GM18511 (cell line): ENCODE measurements around the gene SRPK3.

Experiments
- ATAC-seq: cut with Tn5 transposase; IDR thresholded peaks from one replicate; pipeline ENCODE4 v1.9.1; 2021; ENCODE audit warnings: mild to moderate bottlenecking, moderate library complexity; ENCODE audit not compliant: unreplicated experiment

The SRPK3 gene

DNA sequence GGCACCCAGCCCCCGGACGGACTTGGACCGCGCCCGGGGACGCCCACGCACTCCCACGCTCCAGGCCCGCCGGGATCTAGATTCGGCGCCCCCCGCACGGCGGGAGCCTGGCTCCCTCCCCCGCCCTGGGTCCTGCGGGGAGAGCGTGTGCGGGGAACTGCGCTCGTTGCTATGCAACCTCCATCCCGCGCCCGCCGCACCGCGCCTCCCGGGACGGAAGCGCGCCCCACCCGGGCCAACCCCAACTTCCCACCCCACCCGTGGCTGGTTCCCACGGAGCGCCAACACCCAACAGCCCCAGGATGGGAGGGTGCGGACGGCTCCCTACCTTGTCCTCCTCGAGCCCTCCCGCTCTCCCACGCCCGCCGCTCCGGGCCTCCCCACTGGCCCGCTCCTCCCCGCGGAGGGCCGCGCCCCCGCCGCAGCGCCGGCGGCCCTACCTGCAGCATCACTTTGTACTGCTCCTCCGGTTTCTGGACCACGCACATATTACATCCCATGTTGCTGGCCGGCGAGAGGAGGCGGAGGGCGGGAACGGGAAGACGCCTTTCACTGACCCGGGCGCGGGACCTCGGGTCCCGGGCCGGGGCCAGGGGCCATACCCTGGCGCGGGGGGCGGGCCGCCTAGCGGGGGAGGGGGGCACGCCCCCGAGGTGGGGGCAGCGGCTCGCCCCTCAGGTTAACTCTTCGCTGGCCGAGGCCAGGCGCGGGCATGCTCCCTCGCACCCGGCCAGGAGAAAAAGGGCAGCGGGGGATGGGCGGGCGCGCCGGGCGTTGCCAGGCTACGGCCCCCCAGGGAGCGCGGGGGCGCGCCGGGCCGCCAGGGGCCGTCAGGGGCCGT is 49.2 kb downstream of the SRPK3 start, which contains the start of gene PDZD4:
PDZD4 (minus strand) TSS at position 746 of the 841 bp plus-strand sequence; CDS start at position 500, 246 bp downstream.
- ATAC-seq = no peak

DNA sequence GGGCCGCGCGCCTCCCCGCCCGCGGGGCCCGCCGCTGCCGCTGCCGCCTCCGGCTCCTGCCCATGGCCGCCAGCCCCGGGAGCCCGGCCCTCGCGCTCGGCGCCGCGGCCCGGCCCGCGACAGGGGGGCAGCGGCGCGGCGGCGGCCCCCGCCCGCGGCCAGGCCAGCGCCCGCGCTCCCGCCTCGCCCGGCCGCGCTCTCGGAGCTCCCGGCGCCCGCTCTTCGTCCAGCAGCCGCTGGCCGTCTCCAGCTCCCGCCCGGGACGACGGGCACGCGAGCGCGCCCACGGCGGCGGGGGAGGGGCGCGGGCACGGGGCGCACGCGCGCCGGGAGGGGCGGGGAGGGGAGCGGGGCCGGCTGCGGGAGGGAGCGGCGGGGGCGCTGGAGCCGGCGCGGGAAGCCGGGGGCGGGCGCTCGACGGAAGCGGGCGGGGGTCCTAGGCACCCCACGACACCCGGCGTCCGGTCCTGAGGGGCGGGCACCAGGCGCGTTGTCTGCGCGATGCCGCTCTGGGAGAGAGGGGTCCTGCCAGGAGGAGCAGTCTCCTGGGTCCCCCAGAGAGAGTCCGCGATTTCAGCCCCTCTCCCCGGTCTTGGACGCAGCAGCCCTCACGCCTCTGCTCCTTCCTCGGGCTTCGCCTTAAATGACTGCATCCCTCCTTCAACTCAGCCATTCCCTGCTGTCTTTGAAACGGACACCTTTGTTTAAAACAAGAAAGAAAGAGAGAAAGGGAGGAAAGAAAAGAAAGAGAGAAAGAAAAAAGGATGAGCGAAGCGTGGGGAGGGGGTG is 50.0 kb downstream of the SRPK3 start:
- ATAC-seq = no peak

DNA sequence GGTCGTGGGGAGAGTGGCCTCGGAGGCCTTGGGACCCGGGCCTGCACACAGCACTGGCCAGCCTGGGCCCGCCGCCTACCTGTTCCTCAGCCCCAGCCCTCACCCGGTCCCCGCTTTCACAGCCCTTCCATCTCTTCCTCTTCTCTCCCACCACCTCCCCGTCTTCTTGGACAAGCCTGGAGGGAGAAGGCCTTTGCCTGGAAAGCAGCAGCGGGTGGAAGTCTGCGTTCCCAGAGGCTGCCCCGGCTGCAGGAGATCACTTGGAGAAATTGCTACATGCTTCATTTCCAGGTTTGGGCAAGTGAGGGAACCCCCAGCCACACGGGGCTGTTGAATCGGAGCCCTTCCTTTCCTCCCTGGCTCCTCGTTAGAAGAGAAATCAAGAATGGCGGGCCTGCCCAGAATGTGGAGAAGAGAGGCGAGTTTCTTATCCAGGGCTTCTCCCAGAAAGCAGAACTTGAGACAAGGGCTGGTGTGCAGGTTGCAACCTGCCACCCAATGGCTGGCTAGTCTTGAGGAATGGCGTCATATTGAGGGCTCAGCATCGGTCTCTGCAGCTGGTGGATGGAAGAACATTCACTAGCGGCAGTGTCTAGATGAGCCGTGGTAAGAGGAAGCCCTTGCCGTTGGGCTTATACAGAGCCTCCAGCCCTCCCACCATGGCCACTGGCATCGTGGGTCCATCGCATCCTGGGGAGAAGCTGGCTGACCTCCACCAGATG is 50.7 kb downstream of the SRPK3 start:
- no peak for ATAC-seq

DNA sequence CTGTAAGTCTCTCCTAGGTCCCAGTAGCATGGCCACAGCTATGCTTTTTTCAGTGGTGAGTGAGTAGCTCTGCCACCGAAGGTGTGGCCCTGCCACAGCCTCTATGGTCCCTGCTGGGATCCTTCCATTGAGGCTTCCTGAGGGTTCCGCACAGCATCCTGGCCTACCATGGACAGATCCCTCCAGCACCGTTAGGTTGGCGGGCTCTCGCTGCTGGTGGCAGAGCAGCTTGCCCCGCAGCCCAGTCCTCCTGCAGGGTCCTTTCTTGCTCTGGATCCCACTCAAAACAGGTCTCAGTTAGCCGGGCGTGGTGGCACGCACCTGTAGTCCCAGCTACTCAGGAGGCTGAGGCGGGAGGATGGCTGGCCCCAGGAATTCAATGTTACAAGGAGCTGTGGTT is 51.9 kb downstream of the SRPK3 start:
- ATAC-seq = no peak
